SHP77 (cell line): ENCODE results near the gene CBX5.
"Not testable (repeated sequence)": the region's sequence is repeated elsewhere in the genome, so short reads cannot be mapped to it uniquely, and the experiment has no call there.

Source experiments
- DNase-seq, 2 experiments: peaks; one replicate each; lab custom pipeline; 2025; lab: John Stamatoyannopoulos, UW

CBX5 gene

GRCh38 chr12:54197010-54197409 is 82.9 kb downstream of the CBX5 start:
- DNase-seq: no peak

- no peak for DNase-seq
These were observed 83.5 kb downstream of the CBX5 start for GRCh38 chr12:54196396-54196795.

GRCh38 chr12:54195737-54196347 is 84.1 kb downstream of the CBX5 start:
- no peak for DNase-seq

DNA sequence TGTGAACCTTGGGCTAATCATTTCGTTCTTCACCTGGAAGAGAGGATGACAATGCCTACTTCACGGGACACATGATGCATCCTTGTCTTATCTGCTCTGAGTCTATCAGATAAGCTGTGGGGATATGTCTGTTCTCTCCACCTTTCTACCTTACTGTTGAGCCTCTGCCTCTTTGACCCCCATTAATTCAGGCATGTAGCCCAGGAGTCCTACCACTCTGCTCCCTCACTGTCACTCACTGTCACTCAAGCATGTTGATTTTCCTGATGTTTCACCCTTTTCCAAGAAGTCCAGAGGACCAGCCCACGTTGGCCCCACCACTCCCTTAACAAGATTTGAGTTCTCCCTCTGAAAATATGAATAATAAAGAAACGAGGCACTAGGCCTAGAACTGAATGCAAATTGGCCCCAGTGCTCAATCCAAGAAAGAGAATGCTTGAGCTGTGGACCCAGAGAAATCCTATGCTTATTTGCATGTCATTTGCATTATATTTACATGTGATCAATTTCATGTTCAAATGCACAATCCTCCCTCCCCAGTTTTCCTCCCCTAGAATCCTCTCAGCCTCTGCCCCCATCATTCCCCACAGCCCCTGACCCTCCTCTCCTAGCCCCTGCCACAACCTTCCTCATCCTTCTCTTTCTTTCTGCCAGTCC is 84.7 kb downstream of the CBX5 start:
- DNase-seq: no peak

- not testable (repeated sequence) for DNase-seq
These were observed 85.3 kb downstream of the CBX5 start for GRCh38 chr12:54194611-54195010.

DNA sequence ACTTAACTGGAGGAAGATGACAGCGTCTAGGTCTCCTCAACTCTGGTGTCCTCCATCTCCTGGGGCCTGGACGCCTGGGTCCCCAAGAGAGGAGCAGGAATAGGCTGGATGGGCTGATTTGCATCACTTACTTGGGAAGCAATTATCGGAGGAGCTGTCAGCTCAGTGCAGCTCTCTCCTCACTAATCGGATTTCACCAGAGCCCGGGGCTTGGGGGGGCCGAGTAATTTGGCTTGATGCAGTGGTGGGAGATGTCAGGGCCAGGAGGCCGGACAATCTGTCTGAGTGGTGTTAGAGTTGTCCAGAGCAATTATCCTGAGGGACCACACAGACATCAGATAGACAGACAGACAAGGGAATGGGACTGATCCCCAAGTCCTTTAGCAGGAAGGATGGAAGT is 86.5 kb downstream of the CBX5 start:
- DNase-seq: no peak

DNA sequence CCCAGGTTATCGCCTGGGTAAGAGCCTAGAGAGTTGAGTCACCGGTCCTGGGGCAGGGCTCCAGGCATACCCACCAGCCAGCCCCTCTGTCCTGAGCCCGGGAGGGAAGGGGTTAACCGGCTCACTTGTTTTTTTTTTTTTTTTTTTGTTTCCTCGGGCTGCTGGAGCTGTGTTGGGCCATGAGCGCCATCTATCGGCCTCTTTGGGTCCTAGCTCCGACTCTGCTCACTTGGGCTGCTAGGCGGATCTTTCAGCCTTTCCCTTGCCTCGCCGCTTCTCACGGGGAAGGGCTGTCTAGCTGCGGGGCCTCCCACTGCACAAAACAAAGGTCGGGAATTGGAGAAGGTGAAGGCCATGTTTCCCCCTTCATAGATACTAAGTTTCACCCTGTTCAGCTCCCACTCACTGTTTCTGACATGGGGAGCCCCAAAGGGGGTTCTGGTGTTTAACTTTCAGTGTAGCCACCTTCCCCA is 88.3 kb downstream of the CBX5 start:
- peak; percentile 62 to 69 for DNase-seq

DNA sequence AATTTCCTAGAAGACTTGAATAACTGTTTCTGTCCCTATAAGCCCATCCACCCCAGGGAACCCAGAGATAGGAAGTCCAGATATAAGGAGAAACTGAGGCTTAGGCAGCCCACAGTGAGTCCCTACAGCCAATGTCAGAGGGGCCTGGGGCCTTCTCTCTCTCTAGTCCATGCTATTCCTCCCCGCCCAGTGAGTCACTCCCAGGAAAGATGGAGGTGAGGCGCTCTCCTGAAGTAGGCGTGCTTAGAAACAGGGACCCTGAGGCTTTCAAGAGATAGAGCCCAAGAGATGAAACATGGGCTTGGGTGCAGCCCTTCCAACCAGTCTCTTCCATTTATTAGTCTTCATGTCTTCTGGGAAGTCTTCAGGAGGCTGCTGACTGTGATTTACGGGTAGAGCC is 88.8 kb downstream of the CBX5 start:
- DNase-seq: no peak

- no peak for DNase-seq
These were observed 90.8 kb downstream of the CBX5 start for GRCh38 chr12:54189198-54189539.

DNA sequence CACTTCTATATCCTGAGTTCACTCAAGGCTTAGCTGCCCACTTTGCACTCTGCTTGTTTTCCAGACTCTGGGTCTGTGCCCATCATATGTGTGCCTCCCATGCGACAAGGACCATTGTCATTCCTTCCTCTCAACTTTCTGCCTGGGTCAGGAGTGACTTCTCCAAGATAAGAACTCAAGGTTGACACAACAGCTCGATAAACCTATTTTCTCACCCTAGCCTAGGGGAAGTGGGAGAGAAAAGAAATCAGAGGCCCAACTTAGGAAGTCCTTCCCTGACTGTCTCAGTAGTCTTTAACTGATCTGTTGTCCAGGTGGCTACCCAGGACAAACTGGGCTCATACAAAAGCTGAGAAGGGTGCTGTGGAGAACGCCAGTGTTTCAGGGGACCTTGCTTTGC is 92.8 kb downstream of the CBX5 start:
- no peak for DNase-seq

GRCh38 chr12:54185919-54186318 is 94.0 kb downstream of the CBX5 start:
- DNase-seq: no peak

GRCh38 chr12:54185297-54185696 is 94.6 kb downstream of the CBX5 start:
- DNase-seq: not testable (repeated sequence)

DNA sequence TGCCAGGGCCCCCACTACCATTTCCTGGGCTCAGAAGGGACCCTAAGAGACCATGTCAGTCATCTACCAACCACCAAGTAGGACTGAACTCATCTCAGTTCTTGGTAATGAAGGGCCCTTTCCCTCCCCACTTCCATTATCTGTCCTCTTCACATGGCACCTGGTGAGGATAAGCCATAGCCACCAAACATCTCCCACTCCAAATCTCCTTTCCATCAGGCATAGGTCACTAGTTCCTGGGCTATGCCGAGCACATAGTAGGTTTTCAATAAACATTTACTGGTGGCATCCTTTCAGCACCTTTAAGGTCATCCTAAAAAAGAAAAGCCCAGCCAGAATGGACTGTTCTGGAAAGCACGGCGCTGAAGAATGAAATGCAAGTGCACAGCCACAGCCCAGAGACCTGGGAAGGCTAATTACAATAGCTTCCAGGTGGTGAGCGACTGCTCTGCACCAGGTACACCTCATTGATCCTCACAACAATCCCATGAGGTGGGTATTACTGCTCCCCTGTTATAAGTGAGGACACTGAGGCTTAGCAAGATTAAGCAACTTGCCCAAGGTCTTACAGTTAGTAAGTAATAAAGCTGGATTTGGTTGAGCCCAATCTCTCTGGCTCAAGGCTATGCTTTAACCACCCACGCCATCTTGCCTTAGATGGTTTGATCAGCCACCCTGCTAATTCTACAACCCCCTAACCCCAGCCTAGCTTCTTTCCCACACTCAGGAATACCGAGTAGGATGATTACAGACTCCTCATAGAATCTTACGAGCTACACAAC is 95.7 kb downstream of the CBX5 start:
- DNase-seq: no peak

DNA sequence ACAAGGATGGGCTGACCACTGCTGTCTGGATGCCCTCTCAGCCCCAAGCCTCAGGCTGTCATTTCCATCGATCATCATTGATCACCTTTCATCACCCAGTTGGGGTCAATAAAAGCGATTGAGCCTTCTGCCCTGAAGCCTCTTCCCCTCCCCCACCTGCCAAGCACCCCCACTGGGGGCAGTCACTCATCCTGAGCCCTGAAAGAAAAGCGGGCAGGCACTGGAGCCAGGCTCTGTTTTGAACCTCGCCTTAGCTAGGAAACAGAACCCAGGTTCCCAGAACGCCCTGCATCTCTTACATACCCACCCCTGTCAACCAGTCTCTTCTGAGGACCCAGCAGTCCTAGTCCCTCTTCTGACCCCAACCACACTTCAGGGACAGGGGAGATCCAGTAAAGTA is 96.9 kb downstream of the CBX5 start:
- no peak for DNase-seq

GRCh38 chr12:54182086-54182485 is 97.8 kb downstream of the CBX5 start:
- no peak for DNase-seq
